Measurements from ENCODE around the gene CYP3A7.
"Not testable (repeated sequence)": the region's sequence is repeated elsewhere in the genome, so short reads cannot be mapped to it uniquely, and the experiment has no call there.

The CYP3A7 gene

GRCh38 chr7:99729486-99730237 lies 5.3 kb downstream of the CYP3A7 start:
- no peak for TF ChIP-seq CTCF (IDR thresholded peaks at IDR 0.05; ENCODE audit: low read depth, low read length)
- DNase-seq = no peak
- H3K27me3 ChIP-seq = no peaks in the 10 kb centered on the region; the same call in 1 of the 2 replicates
- no peak overlapping the region for H3K4me3 ChIP-seq (ENCODE audit: low read depth, low read length)
- H3K4me1 ChIP-seq = no peaks in the 10 kb centered on the region
- H3K9me3 ChIP-seq = no peaks in the 10 kb centered on the region
- no peaks in the 10 kb centered on the region for H3K36me3 ChIP-seq

- TF ChIP-seq CTCF (IDR thresholded peaks at IDR 0.05; ENCODE audit: low read depth, low read length) = no peak
- no peak overlapping the region for H3K4me3 ChIP-seq (ENCODE audit: low read depth, low read length)
- no peaks in the 10 kb centered on the region for H3K4me1 ChIP-seq
- H3K9me3 ChIP-seq = no peaks in the 10 kb centered on the region
- no peaks in the 10 kb centered on the region for H3K36me3 ChIP-seq
- no peaks in the 10 kb centered on the region; the same call in 1 of the 2 replicates for H3K27me3 ChIP-seq
- DNase-seq = no peak
Observed at GRCh38 chr7:99728615-99729014, 6.4 kb downstream of the CYP3A7 start.

GRCh38 chr7:99723201-99723600 lies 11.8 kb downstream of the CYP3A7 start:
- not testable (repeated sequence) for DNase-seq; H3K9me3 ChIP-seq; H3K36me3 ChIP-seq; H3K4me3 ChIP-seq (ENCODE audit: low read depth, low read length); H3K27me3 ChIP-seq; H3K4me1 ChIP-seq

GRCh38 chr7:99720800-99721595 lies 14.0 kb downstream of the CYP3A7 start:
- Histone ChIP-seq H3K4me3 (ENCODE audit: low read depth, low read length) (no peak overlapping the region), H3K27me3 (no peaks in the 10 kb centered on the region; the same call in 1 of the 2 replicates), H3K4me1 (no peaks in the 10 kb centered on the region), H3K9me3 (no peaks in the 10 kb centered on the region), H3K36me3 (no peaks in the 10 kb centered on the region)
- DNase-seq = no peak
- no peak for TF ChIP-seq CTCF (IDR thresholded peaks at IDR 0.05; ENCODE audit: low read depth, low read length)

- Histone ChIP-seq H3K27me3 (peaks cover under 1% of the 10 kb centered on the region), H3K36me3 (no peaks in the 10 kb centered on the region)
- no peak for DNase-seq
Observed at GRCh38 chr7:99719996-99720769, 14.8 kb downstream of the CYP3A7 start.

More at GRCh38 chr7:99719996-99720769, 14.8 kb downstream of the CYP3A7 start:
- H3K4me3 ChIP-seq (ENCODE audit: low read depth, low read length) = no peak overlapping the region
- TF ChIP-seq CTCF (IDR thresholded peaks at IDR 0.05; ENCODE audit: low read depth, low read length) = no peak
- H3K4me1 ChIP-seq = no peaks in the 10 kb centered on the region
- H3K9me3 ChIP-seq = no peaks in the 10 kb centered on the region
